ENCODE measurements around the gene TFRC. TPM values are rescaled to one million over a fixed set of nuclear protein-coding genes. Genes with fewer than 3 reads are reported as not detected.
"Not testable (repeated sequence)": the region's sequence is repeated elsewhere in the genome, so short reads cannot be mapped to it uniquely, and the experiment has no call there.

The TFRC gene
- total and polyA plus RNA-seq, 3 experiments from 2014 or later, result 15.9 to 687 (median 669) TPM

DNA sequence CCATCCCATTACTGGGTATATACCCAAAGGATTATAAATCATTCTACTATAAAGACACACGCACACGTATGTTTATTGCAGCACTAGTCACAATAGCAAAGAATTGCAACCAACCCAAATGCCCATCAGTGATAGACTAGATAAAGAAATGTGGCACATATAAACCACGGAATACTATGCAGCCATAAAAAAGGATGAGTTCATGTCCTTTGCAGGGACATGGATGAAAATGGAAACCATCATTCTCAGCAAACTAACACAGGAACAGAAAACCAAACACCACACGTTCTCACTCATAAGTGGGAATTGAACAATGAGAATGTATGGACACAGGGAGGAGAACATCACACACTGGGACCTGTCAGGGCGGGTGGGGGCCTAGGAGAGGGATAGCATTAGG lies 63.7 kb downstream of the TFRC start:
- H3K27ac Mint-ChIP-seq; H3K9me3 ChIP-seq (ENCODE audit: low read length); DNase-seq; H3K36me3 ChIP-seq (ENCODE audit: insufficient read depth, low read length); H3K9me3 Mint-ChIP-seq; H3K4me3 ChIP-seq (ENCODE audit: low read length); H3K4me1 ChIP-seq (ENCODE audit: insufficient read depth, low read length); H3K36me3 Mint-ChIP-seq; H3K4me3 Mint-ChIP-seq; H3K27ac ChIP-seq (ENCODE audit: low read depth, low read length); H3K4me1 Mint-ChIP-seq; H3K27me3 ChIP-seq (ENCODE audit: insufficient read depth, low read length, poor library complexity, severe bottlenecking); CTCF ChIA-PET; POLR2A ChIA-PET: not testable (repeated sequence)
- H3K27me3 Mint-ChIP-seq, result peaks cover 6 to 17% of the 10 kb centered on the region in 2 donors

DNA sequence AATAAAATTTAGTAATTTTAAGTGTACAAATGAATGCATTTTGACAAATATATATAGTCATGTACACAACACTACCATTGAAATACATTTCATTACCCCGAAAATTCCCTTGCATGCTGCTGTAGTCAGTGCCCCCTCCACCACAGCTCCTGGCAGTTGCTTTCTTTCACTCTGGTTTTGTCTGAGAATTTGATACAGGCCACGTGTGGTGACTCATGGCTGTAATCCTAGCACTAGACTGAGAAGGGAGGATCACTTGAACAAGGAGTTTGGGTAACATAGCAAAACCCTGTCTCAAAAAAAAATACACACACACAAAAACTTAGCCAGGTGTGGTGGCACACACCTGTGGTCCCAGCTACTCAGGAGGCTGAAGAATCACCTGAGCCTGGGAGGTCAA lies 65.4 kb downstream of the TFRC start:
- Histone ChIP-seq H3K27me3 (ENCODE audit: insufficient read depth, low read length, poor library complexity, severe bottlenecking) (no peaks in the 10 kb centered on the region), H3K4me1 (ENCODE audit: insufficient read depth, low read length) (no peaks in the 10 kb centered on the region), H3K27ac (ENCODE audit: low read depth, low read length) (no peak overlapping the region), H3K36me3 (ENCODE audit: insufficient read depth, low read length) (no peaks in the 10 kb centered on the region), H3K9me3 (ENCODE audit: low read length) (no peaks in the 10 kb centered on the region), H3K4me3 (ENCODE audit: low read length) (no peak overlapping the region)
- no peak for DNase-seq
- Mint-ChIP-seq H3K27ac (no peak overlapping the region), H3K36me3 (peaks cover 0 to 3% (median 0%) of the 10 kb centered on the region in 3 donors), H3K4me3 (no peak overlapping the region), H3K4me1 (peaks cover 0 to 5% (median 0%) of the 10 kb centered on the region in 3 donors), H3K9me3 (peaks cover 0 to 2% (median 0%) of the 10 kb centered on the region in 5 donors), H3K27me3 (peaks cover 2 to 8% of the 10 kb centered on the region in 2 donors)
- ChIA-PET CTCF (no interaction called here), POLR2A (no interaction called here)

DNA sequence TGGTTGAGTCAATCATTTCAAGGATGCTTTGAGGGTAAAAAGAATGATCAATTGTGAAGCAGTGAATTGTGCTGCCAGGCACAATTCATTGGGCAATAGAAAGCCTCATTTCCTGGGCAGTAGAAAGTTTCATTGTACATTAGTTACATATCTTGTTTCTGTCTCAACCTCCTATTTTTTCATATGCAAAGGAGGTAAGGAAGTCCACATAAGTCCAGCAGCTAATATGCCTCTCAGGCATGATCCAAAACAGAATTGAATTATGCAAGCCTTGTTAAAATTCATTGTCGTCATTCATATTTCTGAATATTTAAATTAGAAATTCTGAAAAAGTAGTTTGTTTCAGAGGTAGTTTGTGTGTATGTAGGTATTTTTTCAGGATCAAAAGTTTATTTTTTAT lies 65.8 kb downstream of the TFRC start:
- peaks cover 3 to 5% of the 10 kb centered on the region in 2 donors for H3K27me3 Mint-ChIP-seq
- peaks cover 0 to 5% (median 3%) of the 10 kb centered on the region in 5 donors for H3K9me3 Mint-ChIP-seq
- no peak overlapping the region for H3K4me3 Mint-ChIP-seq
- H3K27ac ChIP-seq (ENCODE audit: low read depth, low read length), result no peak overlapping the region
- no peak overlapping the region for H3K27ac Mint-ChIP-seq
- no peaks in the 10 kb centered on the region for H3K4me1 ChIP-seq (ENCODE audit: insufficient read depth, low read length)
- CTCF ChIA-PET, result no interaction called here
- H3K36me3 ChIP-seq (ENCODE audit: insufficient read depth, low read length), result no peaks in the 10 kb centered on the region
- H3K36me3 Mint-ChIP-seq, result peaks cover 0 to 7% (median 0%) of the 10 kb centered on the region in 3 donors
- no peak for DNase-seq
- no peaks in the 10 kb centered on the region for H3K27me3 ChIP-seq (ENCODE audit: insufficient read depth, low read length, poor library complexity, severe bottlenecking)
- H3K4me3 ChIP-seq (ENCODE audit: low read length), result no peak overlapping the region
- POLR2A ChIA-PET, result no interaction called here
- no peaks in the 10 kb centered on the region for H3K9me3 ChIP-seq (ENCODE audit: low read length)
- H3K4me1 Mint-ChIP-seq, result peaks cover 0 to 5% (median 0%) of the 10 kb centered on the region in 3 donors

DNA sequence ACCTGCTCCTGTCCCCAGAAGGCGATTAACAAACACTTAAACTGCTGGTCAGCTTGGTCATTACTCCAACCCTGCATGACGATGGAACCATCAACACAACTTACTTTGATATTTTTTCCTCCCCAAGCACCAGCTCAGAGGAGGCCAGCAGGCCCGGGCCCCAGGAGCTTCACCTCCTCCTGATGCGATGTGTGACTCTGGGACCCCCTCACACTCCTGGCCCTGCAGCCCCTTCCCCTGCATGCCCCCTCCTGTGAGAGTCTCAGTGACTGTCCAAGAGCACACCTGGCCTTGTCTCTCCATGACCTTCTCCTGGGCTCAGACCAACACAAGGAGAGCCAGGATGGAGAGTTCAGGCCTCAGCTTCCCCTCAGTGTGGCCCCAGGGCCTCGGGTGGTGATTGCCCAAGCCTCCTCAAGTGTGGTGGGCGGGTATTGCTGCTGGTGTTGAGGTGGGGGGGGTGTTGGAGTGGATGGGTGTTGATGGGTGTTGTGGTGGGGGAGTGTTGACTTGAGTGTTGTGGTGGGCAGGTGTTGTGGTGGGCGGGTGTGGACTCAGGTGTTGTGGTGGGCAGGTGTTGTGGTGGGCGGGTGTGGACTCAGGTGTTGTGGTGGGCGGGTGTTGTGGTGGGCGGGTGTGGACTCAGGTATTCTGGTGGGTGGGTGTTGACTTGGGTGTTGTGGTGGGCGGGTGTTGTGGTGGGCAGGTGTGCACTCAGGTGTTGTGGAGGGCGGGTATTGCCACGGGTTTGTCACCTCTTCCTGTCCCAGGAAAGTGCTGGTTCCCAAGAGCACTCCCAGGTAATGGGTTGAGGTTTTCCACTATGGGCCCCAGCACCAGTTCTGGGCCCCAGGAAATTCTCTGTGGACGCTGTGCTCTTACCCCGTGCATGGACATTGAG lies 68.1 kb downstream of the TFRC start:
- Histone ChIP-seq H3K36me3 (ENCODE audit: insufficient read depth, low read length) (no peaks in the 10 kb centered on the region), H3K4me1 (ENCODE audit: insufficient read depth, low read length) (no peaks in the 10 kb centered on the region), H3K9me3 (ENCODE audit: low read length) (no peaks in the 10 kb centered on the region), H3K4me3 (ENCODE audit: low read length) (no peak overlapping the region), H3K27me3 (ENCODE audit: insufficient read depth, low read length, poor library complexity, severe bottlenecking) (no peaks in the 10 kb centered on the region), H3K27ac (ENCODE audit: low read depth, low read length) (no peak overlapping the region)
- DNase-seq, result no peak
- ChIA-PET CTCF (no interaction called here), POLR2A (no interaction called here)
- H3K4me1 Mint-ChIP-seq, result peaks cover 0 to 4% (median 0%) of the 10 kb centered on the region in 3 donors
- H3K27me3 Mint-ChIP-seq, result peaks cover 11 to 13% of the 10 kb centered on the region in 2 donors
- H3K9me3 Mint-ChIP-seq, result peaks cover 2 to 13% (median 11%) of the 10 kb centered on the region in 5 donors
- no peak overlapping the region for H3K4me3 Mint-ChIP-seq
- no peak overlapping the region for H3K27ac Mint-ChIP-seq
- H3K36me3 Mint-ChIP-seq, result peaks cover 0 to 17% (median 0%) of the 10 kb centered on the region in 3 donors

DNA sequence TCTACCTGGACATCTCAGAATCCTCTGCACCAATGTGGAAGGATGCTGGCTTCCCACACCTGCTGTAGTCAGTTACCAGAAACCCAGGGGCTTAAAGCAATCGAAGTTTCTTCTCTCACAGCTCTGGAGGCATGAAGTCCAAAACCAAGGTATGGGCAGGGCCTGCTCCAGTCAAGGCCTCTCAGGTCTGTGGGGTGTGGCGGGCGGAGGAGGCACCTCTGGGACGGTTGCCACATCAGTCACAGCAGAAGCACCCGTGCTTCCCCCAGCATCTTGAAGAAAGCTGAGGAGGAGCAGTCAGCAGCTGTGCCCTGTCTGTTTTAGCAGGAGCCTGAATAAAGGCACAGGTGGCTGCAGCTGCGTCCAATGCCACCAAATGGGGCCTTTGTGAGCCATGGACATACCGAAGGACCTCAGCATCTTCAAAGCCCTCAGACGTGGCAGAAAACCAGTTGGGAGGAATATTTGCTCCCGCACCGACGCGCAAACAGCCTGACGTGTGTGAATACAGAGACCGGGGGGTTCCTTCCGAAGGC lies 68.9 kb downstream of the TFRC start:
- POLR2A ChIA-PET, result no interaction called here
- no peak overlapping the region for H3K4me3 Mint-ChIP-seq
- H3K27ac Mint-ChIP-seq, result no peak overlapping the region
- Histone ChIP-seq H3K4me3 (ENCODE audit: low read length) (no peak overlapping the region), H3K36me3 (ENCODE audit: insufficient read depth, low read length) (no peaks in the 10 kb centered on the region), H3K9me3 (ENCODE audit: low read length) (no peaks in the 10 kb centered on the region), H3K4me1 (ENCODE audit: insufficient read depth, low read length) (no peaks in the 10 kb centered on the region), H3K27me3 (ENCODE audit: insufficient read depth, low read length, poor library complexity, severe bottlenecking) (peaks cover under 1% of the 10 kb centered on the region), H3K27ac (ENCODE audit: low read depth, low read length) (no peak overlapping the region)
- H3K9me3 Mint-ChIP-seq, result peaks cover 2 to 13% (median 11%) of the 10 kb centered on the region in 5 donors
- CTCF ChIA-PET, result no interaction called here
- H3K36me3 Mint-ChIP-seq, result peaks cover 0 to 17% (median 0%) of the 10 kb centered on the region in 3 donors
- peaks cover 0 to 4% (median 0%) of the 10 kb centered on the region in 3 donors for H3K4me1 Mint-ChIP-seq
- H3K27me3 Mint-ChIP-seq, result peaks cover 11 to 20% of the 10 kb centered on the region in 2 donors
- DNase-seq, result no peak

DNA sequence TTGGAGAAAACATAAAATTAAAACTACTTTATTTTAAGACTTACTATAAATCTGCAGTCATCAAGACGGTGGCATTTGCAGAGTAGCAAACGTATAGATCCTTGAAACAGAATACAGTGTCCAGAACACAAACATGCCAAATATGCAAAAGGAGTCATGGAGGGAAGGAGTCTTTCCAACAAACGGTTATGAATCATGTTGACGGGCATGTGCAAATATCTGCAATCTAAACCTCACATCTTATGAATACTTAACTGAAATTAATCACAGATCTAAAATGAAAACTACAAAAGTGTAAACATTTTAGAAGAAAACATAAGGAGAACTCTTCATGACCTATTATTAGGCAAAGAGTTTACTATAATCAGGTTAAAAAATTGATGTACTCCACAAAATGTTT lies 69.4 kb downstream of the TFRC start:
- H3K36me3 Mint-ChIP-seq, result peaks cover 0 to 17% (median 0%) of the 10 kb centered on the region in 3 donors
- no peaks in the 10 kb centered on the region for H3K4me1 ChIP-seq (ENCODE audit: insufficient read depth, low read length)
- H3K27ac Mint-ChIP-seq, result no peak overlapping the region
- no peaks in the 10 kb centered on the region for H3K36me3 ChIP-seq (ENCODE audit: insufficient read depth, low read length)
- DNase-seq, result no peak
- ChIA-PET POLR2A (no interaction called here), CTCF (no interaction called here)
- H3K4me3 Mint-ChIP-seq, result no peak overlapping the region
- H3K27ac ChIP-seq (ENCODE audit: low read depth, low read length), result no peak overlapping the region
- H3K27me3 ChIP-seq (ENCODE audit: insufficient read depth, low read length, poor library complexity, severe bottlenecking), result peaks cover 5% of the 10 kb centered on the region
- peaks cover 11 to 24% of the 10 kb centered on the region in 2 donors for H3K27me3 Mint-ChIP-seq
- H3K9me3 Mint-ChIP-seq, result peaks cover 2 to 13% (median 11%) of the 10 kb centered on the region in 5 donors
- H3K9me3 ChIP-seq (ENCODE audit: low read length), result no peaks in the 10 kb centered on the region
- peaks cover 0 to 4% (median 0%) of the 10 kb centered on the region in 3 donors for H3K4me1 Mint-ChIP-seq
- H3K4me3 ChIP-seq (ENCODE audit: low read length), result no peak overlapping the region

DNA sequence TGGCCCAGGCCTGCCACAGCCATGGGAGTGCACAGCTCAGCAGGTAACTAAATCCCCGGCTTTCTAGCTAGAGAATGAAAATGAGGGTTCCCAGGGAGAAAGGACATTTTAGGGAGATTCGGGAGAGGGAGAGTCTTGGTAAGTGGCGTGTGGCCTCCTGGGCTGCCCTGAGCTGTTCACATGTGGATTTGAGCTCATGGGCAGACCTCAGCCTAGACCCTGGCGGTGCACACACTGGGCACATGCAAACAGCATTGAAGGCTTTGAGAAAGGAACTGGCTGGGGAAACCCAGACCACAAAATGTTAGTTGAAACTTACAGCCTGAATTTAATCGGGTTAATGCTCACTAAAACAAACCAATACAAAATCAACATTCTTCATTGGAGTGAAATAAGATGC lies 72.4 kb downstream of the TFRC start:
- DNase-seq, result no peak
- Mint-ChIP-seq H3K4me3 (no peak overlapping the region), H3K9me3 (peaks cover 2 to 13% (median 11%) of the 10 kb centered on the region in 5 donors), H3K27me3 (peaks cover 11 to 24% of the 10 kb centered on the region in 2 donors), H3K36me3 (peaks cover 0 to 17% (median 0%) of the 10 kb centered on the region in 3 donors), H3K27ac (no peak overlapping the region), H3K4me1 (no peaks in the 10 kb centered on the region)
- Histone ChIP-seq H3K36me3 (ENCODE audit: insufficient read depth, low read length) (no peaks in the 10 kb centered on the region), H3K9me3 (ENCODE audit: low read length) (no peaks in the 10 kb centered on the region), H3K4me1 (ENCODE audit: insufficient read depth, low read length) (no peaks in the 10 kb centered on the region), H3K4me3 (ENCODE audit: low read length) (no peak overlapping the region), H3K27me3 (ENCODE audit: insufficient read depth, low read length, poor library complexity, severe bottlenecking) (peaks cover 5% of the 10 kb centered on the region), H3K27ac (ENCODE audit: low read depth, low read length) (no peak overlapping the region)
- ChIA-PET CTCF (no interaction called here), POLR2A (no interaction called here)

DNA sequence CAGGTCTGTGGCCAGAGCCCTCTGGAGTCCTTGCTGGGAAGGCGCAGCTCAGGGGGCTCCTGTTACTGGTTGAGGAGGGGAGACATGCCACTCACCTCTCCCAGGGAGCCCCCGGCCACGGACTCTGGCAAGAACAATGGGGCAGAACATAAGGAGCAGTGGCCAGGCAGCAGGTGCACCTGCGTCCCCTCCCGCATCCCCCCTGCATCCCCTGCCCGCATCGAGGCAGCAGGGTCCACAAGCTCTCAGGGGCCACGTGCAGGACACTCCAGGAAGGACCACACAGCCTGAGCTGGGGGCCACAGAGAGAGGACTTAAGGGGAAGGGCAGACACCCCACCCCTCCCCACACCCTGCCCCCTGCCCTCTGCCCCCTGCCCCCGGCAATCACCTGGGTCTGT lies 73.0 kb downstream of the TFRC start:
- Mint-ChIP-seq H3K4me3 (no peak overlapping the region), H3K27me3 (peaks cover 11 to 24% of the 10 kb centered on the region in 2 donors), H3K36me3 (peaks cover 0 to 17% (median 0%) of the 10 kb centered on the region in 3 donors), H3K27ac (no peak overlapping the region), H3K4me1 (no peaks in the 10 kb centered on the region), H3K9me3 (peaks cover 2 to 13% (median 11%) of the 10 kb centered on the region in 5 donors)
- no peak overlapping the region for H3K4me3 ChIP-seq (ENCODE audit: low read length)
- no peaks in the 10 kb centered on the region for H3K4me1 ChIP-seq (ENCODE audit: insufficient read depth, low read length)
- H3K27ac ChIP-seq (ENCODE audit: low read depth, low read length), result no peak overlapping the region
- H3K9me3 ChIP-seq (ENCODE audit: low read length), result no peaks in the 10 kb centered on the region
- no peak for DNase-seq
- peaks cover 5% of the 10 kb centered on the region for H3K27me3 ChIP-seq (ENCODE audit: insufficient read depth, low read length, poor library complexity, severe bottlenecking)
- POLR2A ChIA-PET, result no interaction called here
- no peaks in the 10 kb centered on the region for H3K36me3 ChIP-seq (ENCODE audit: insufficient read depth, low read length)
- CTCF ChIA-PET, result no interaction called here
